COLO668 (cell line): ENCODE measurements around the gene XKRX.

ENCODE experiments used
- DNase-seq: peaks from one replicate; lab custom pipeline; 2025; ENCODE audit not compliant: unreplicated experiment; lab: John Stamatoyannopoulos, UW

Gene XKRX

GRCh38 chrX:100895365-100896075 is 33.2 kb downstream of the XKRX start:
- DNase-seq: no peak

GRCh38 chrX:100883654-100884053 is 45.1 kb downstream of the XKRX start:
- no peak for DNase-seq

GRCh38 chrX:100880368-100880767 is 48.3 kb downstream of the XKRX start:
- DNase-seq: no peak

- no peak for DNase-seq
These were observed 54.4 kb downstream of the XKRX start, which contains the start of gene NOX1 for GRCh38 chrX:100874325-100874724. Gene NOX1 (minus strand): TSS chrX:100874359. CDS start chrX:100874139, 220 bp downstream.

GRCh38 chrX:100871594-100872560 is 56.8 kb downstream of the XKRX start:
- no peak for DNase-seq

GRCh38 chrX:100870527-100870926 is 58.2 kb downstream of the XKRX start:
- no peak for DNase-seq

GRCh38 chrX:100868273-100868672 is 60.4 kb downstream of the XKRX start:
- DNase-seq: no peak

GRCh38 chrX:100864657-100865391 is 63.9 kb downstream of the XKRX start:
- DNase-seq: no peak
